HepG2 (cell line): ENCODE measurements around the gene GATA1. TPM values are rescaled to one million over a fixed set of nuclear protein-coding genes. Genes with fewer than 3 reads are reported as not detected.
A peak's percentile ranks its signal among the peaks of the same experiment; 100 is the strongest.

Source experiments
- ATAC-seq: fragments of 200-7000 bp; cut with Tn5 transposase; 3 replicates; pipeline ENCODE4 v1.9.1; 2020; ENCODE audit warnings: mild to moderate bottlenecking, moderate library complexity
- BruUV-seq: library from RNA; stranded (reverse); fragments of 400-500 nt; replicated peaks from 2 replicates; lab custom pipeline; 2021; lab: Mats Ljungman, UMichigan
- CTCF ChIA-PET: fragments of 300-600 bp; formaldehyde crosslinking; extraction: SDS; loops from one replicate; lab custom pipeline; 2021; ENCODE audit warnings: low total read pairs, inconsistent platforms, low intra/inter-chr PET ratio; lab: Yijun Ruan, JAX
- POLR2A ChIA-PET: fragments of 350-600 bp; sonication (Branson Sonifier 250); formaldehyde crosslinking; loops from one replicate; lab custom pipeline; 2020; ENCODE audit warnings: antibody characterized with exemption, inconsistent platforms; lab: Yijun Ruan, JAX
- DNase-seq: peaks from one replicate; pipeline ENCODE4 v3.0.0-alpha.2; 2015; ENCODE audit warnings: low spot score
- FAIRE-seq: peaks from 3 replicates; lab custom pipeline; 2011; peaks lifted over from hg19 to GRCh38; lab: Jason Lieb, UNC
- H2AFZ ChIP-seq: one replicate; pipeline ENCODE4 v1.6.1; 2011; ENCODE audit warnings: low read length, inconsistent platforms
- H3K27ac ChIP-seq: fragments of 300-600 bp; 3 replicates; pipeline ENCODE4 v1.8.0; 2011; ENCODE audit warnings: mixed run types, mild to moderate bottlenecking, mixed read lengths, low read length, inconsistent platforms; ENCODE audit not compliant: insufficient read depth; ENCODE audit errors: extremely low read length
- H3K27me3 ChIP-seq, 2 experiments: fragments of 200-600 bp in 1 of 2; 2 replicates in 1 of 2; 3 replicates in 1 of 2; pipeline versions ENCODE4 v1.6.0 to v1.8.0; 2011; ENCODE audit warnings: low read length in 2 of 2, mild to moderate bottlenecking in 2 of 2, moderate library complexity in 2 of 2, inconsistent platforms in 1 of 2; ENCODE audit not compliant: insufficient read depth in 2 of 2, control insufficient read depth in 1 of 2
- H3K36me3 ChIP-seq, 2 experiments: fragments of 200-600 bp in 1 of 2; replicated peaks in 1 of 2; 2 replicates in 1 of 2; 3 replicates in 1 of 2; pipeline versions ENCODE4 v1.5.1 to v1.8.0; 2011; ENCODE audit warnings: low read length in 2 of 2, inconsistent platforms in 1 of 2; ENCODE audit not compliant: insufficient read depth in 2 of 2, control insufficient read depth in 1 of 2
- H3K4me1 ChIP-seq: 2 replicates; pipeline ENCODE4 v1.5.1; 2012; ENCODE audit warnings: low read length, inconsistent platforms; ENCODE audit not compliant: insufficient read depth
- H3K4me2 ChIP-seq: 2 replicates; pipeline ENCODE4 v1.6.0; 2011; ENCODE audit warnings: low read depth, low read length, inconsistent platforms
- H3K4me3 ChIP-seq, 3 experiments: fragments of 200-600 bp in 1 of 3; sonication (generic), shearing (Covaris generic) in 1 of 3; replicated peaks in 1 of 3; 2 replicates each; pipeline ENCODE4 v1.5.1; 2011 to 2016; ENCODE audit warnings: low read length in 3 of 3, inconsistent platforms in 2 of 3, low read depth in 2 of 3, mild to moderate bottlenecking in 2 of 3, control low read depth in 1 of 3, mixed read lengths in 1 of 3; ENCODE audit not compliant: insufficient read depth in 1 of 3
- H3K79me2 ChIP-seq: one replicate; pipeline ENCODE4 v1.6.1; 2011; ENCODE audit warnings: low read length, inconsistent platforms; ENCODE audit not compliant: insufficient read depth
- H3K9ac ChIP-seq: 2 replicates; pipeline ENCODE4 v1.6.0; 2011; ENCODE audit warnings: mild to moderate bottlenecking, low read depth, low read length, inconsistent platforms; ENCODE audit not compliant: insufficient read depth
- H3K9me3 ChIP-seq: 2 replicates; pipeline ENCODE4 v1.5.1; 2012; ENCODE audit warnings: mild to moderate bottlenecking, low read length
- H4K20me1 ChIP-seq: 2 replicates; pipeline ENCODE4 v1.6.0; 2011; ENCODE audit warnings: inconsistent platforms, mild to moderate bottlenecking, low read length, moderate library complexity; ENCODE audit not compliant: insufficient read depth
- ZMYM4 ChIP-seq: sonication (generic); formaldehyde crosslinking; IDR thresholded peaks from 2 replicates; pipeline ENCODE4 v1.8.1; 2023; ENCODE audit warnings: mild to moderate bottlenecking, missing genetic modification reagents
- ZNF296 ChIP-seq: sonication (generic); formaldehyde crosslinking; conservative IDR thresholded peaks from 2 replicates; pipeline ENCODE4 v1.5.0; 2020; ENCODE audit warnings: mild to moderate bottlenecking, missing genetic modification reagents
- WGBS: methylation state at CpG from one replicate; pipeline ENCODE4 v1.1.6; 2017; ENCODE audit warnings: low lambda C conversion rate; 5-methylcytosine and 5-hydroxymethylcytosine counted together
- in situ Hi-C: cut with HindIII; loops from 2 replicates; pipeline ENCODE4 v1.10.0; 2017; ENCODE audit warnings: low pct_unique_long_range_greater_than_20kb; ENCODE audit not compliant: extremely low pct_ligation_motif_present
- intact Hi-C: fragments of 100-400 bp; cut with micrococcal nuclease; formaldehyde crosslinking; loops from one replicate; pipeline ENCODE4 v1.10.0; 2022; ENCODE audit not compliant: unreplicated experiment
- polyA plus RNA-seq, 8 experiments: library from polyadenylated mRNA; depleted of rRNA in 3 of 8; stranded (reverse) in 7 of 8; unstranded in 1 of 8; fragments of >200 nt; fragmentation: Illumina TruSeq in 4 of 8; extraction: Trizol in 4 of 8; gene quantifications; 2 replicates each; pipeline versions ENCODE4 v1.2.1 to v1.2.3, GENCODE V29; 2011 to 2016; ENCODE audit warnings: low read depth in 4 of 8, missing spikeins in 1 of 8, mixed read lengths in 1 of 8; ENCODE audit not compliant: insufficient read depth in 1 of 8
- total RNA-seq, 5 experiments: library from RNA; depleted of rRNA; stranded (reverse); fragments of >200 nt; fragmentation: Illumina TruSeq; extraction: Trizol; gene quantifications; 2 replicates each; pipeline ENCODE4 v1.2.3, GENCODE V29; 2016; ENCODE audit warnings: low read depth in 1 of 5
- TF ChIP-seq, protein P1 (sequence below), 2 experiments: IDR thresholded peaks; 2 replicates each; pipeline ENCODE4 v1.6.1; 2011 to 2012; ENCODE audit warnings: low read length in 2 of 2, borderline replicate concordance in 1 of 2, low read depth in 1 of 2, mild to moderate bottlenecking in 1 of 2, moderate library complexity in 1 of 2
- TF ChIP-seq, protein P2 (sequence below): sonication (generic); formaldehyde crosslinking; IDR thresholded peaks from 2 replicates; pipeline ENCODE4 v1.5.1; 2020; ENCODE audit warnings: missing genetic modification reagents, mild to moderate bottlenecking, borderline replicate concordance

The GATA1 gene
- total and polyA plus RNA-seq, 2 of the 13 experiments (the other 11 are each of a cell fraction or from before 2014, with no cell fraction given), result 0.13 TPM; not detected in 1

DNA sequence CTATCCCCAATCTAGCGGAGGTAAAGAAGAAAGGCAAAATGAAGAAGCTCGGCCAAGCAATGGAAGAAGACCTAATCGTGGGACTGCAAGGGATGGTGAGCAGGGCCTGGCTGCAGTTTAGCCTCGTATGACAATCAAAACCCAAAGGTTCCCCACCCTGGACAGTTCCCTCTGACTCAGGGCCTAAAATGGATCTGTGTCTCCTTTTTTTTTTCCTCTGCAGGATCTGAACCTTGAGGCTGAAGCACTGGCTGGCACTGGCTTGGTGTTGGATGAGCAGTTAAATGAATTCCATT is 16.5 kb downstream of the GATA1 start:
- in situ Hi-C loops, result no loop called here
- peak overlapping the region; percentile 98 for H3K27ac ChIP-seq
- TF ChIP-seq, protein P1, sequence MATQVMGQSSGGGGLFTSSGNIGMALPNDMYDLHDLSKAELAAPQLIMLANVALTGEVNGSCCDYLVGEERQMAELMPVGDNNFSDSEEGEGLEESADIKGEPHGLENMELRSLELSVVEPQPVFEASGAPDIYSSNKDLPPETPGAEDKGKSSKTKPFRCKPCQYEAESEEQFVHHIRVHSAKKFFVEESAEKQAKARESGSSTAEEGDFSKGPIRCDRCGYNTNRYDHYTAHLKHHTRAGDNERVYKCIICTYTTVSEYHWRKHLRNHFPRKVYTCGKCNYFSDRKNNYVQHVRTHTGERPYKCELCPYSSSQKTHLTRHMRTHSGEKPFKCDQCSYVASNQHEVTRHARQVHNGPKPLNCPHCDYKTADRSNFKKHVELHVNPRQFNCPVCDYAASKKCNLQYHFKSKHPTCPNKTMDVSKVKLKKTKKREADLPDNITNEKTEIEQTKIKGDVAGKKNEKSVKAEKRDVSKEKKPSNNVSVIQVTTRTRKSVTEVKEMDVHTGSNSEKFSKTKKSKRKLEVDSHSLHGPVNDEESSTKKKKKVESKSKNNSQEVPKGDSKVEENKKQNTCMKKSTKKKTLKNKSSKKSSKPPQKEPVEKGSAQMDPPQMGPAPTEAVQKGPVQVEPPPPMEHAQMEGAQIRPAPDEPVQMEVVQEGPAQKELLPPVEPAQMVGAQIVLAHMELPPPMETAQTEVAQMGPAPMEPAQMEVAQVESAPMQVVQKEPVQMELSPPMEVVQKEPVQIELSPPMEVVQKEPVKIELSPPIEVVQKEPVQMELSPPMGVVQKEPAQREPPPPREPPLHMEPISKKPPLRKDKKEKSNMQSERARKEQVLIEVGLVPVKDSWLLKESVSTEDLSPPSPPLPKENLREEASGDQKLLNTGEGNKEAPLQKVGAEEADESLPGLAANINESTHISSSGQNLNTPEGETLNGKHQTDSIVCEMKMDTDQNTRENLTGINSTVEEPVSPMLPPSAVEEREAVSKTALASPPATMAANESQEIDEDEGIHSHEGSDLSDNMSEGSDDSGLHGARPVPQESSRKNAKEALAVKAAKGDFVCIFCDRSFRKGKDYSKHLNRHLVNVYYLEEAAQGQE (IDR thresholded peaks at IDR 0.05; ENCODE audit: borderline replicate concordance in 1 of 2, low read depth in 1 of 2, low read length in 2 of 2), result peak in 1 of 2 experiments; percentile 81; a peak in 2 of 4 replicates
- TF ChIP-seq, protein P2, sequence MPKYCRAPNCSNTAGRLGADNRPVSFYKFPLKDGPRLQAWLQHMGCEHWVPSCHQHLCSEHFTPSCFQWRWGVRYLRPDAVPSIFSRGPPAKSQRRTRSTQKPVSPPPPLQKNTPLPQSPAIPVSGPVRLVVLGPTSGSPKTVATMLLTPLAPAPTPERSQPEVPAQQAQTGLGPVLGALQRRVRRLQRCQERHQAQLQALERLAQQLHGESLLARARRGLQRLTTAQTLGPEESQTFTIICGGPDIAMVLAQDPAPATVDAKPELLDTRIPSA (CRISPR knock-in tag), result no peak
- TF ChIP-seq ZNF296 (CRISPR knock-in tag) (no peak), ZMYM4 (CRISPR knock-in tag) (no peak)
- H3K27me3 ChIP-seq, result no peaks in the 10 kb centered on the region; a peak in 1 of 5 replicates
- H2AFZ ChIP-seq, result no peak overlapping the region
- ChIA-PET POLR2A (no interaction called here), CTCF (no interaction called here)
- H3K36me3 ChIP-seq, result peaks cover 0 to 3% of the 10 kb centered on the region in 2 experiments; a peak in 2 of 5 replicates
- H4K20me1 ChIP-seq, result no peaks in the 10 kb centered on the region
- intact Hi-C loops, result no loop called here
- no peaks in the 10 kb centered on the region for H3K9me3 ChIP-seq
- DNase-seq, result no peak
- TSS peak; percentile 80 for BruUV-seq
- H3K79me2 ChIP-seq, result no peaks in the 10 kb centered on the region
- 9% methylated on average over 4 of the region's 4 CpGs for WGBS
- H3K9ac ChIP-seq, result peak overlapping the region; percentile 88
- H3K4me2 ChIP-seq, result peak overlapping the region; percentile 80
- ATAC-seq, result no peak
- H3K4me3 ChIP-seq, result peak overlapping the region; percentile 80 to 84 (median 81)
- no peak for FAIRE-seq
- peaks cover 24% of the 10 kb centered on the region for H3K4me1 ChIP-seq
